Neuron (in vitro differentiated cells): ENCODE data around the gene DNMT3L.
"Not testable (repeated sequence)": the region's sequence is repeated elsewhere in the genome, so short reads cannot be mapped to it uniquely, and the experiment has no call there.

Source experiments
- H2AFZ ChIP-seq: one replicate; pipeline ENCODE4 v1.6.1; 2013; ENCODE audit warnings: low read depth, mild to moderate bottlenecking, inconsistent platforms, low read length, moderate library complexity
- H3K27me3 ChIP-seq: one replicate; pipeline ENCODE4 v1.6.1; 2013; ENCODE audit warnings: low read length; ENCODE audit not compliant: insufficient read depth
- H3K36me3 ChIP-seq: one replicate; pipeline ENCODE4 v1.6.1; 2013; ENCODE audit warnings: low read length; ENCODE audit not compliant: insufficient read depth
- H3K4me1 ChIP-seq: one replicate; pipeline ENCODE4 v1.6.1; 2013; ENCODE audit warnings: low read length; ENCODE audit not compliant: insufficient read depth
- H3K4me3 ChIP-seq: 2 replicates; pipeline ENCODE4 v1.5.1; 2013; ENCODE audit warnings: mild to moderate bottlenecking, low read length, moderate library complexity
- H3K9me3 ChIP-seq: one replicate; pipeline ENCODE4 v1.6.1; 2013; ENCODE audit warnings: low read length

Gene DNMT3L

DNA sequence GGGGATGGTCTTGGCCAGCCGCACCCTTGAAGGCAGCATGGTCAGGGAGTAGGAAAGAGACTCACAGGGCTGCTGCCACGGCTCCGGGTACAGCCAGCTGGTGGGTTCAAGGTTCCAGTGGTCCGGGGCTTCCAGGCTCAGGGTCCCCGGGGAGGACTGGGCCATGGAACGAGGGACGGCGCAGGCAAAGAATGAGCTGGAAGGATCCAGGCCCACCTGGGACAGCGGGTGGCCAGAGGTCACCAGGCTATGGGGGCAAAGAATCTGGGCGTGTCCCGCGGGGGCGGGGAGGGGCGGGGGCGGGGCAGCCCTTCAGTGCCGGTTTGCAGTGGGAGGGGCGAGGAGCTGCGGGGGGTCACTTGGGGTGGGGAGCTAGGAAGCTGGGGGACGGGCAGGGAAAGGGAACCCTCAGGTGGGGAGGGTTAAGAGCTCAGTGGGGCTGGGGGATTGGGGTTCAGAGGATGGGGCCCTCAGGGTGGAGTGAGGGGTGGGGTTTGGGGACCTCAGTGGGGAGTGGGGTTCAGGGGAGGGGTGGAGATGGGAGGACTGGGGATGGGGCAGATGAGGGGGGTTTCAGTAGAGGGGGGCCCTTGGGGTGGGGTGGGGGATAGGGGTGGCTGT lies at the start of gene DNMT3L:
TSS of gene DNMT3L (minus strand) at position 223 of the 621 bp plus-strand sequence. CDS start 638 bp downstream, outside the sequence.
- peaks cover 9% of the 10 kb centered on the region for H3K4me1 ChIP-seq
- no peaks in the 10 kb centered on the region for H3K9me3 ChIP-seq

DNA sequence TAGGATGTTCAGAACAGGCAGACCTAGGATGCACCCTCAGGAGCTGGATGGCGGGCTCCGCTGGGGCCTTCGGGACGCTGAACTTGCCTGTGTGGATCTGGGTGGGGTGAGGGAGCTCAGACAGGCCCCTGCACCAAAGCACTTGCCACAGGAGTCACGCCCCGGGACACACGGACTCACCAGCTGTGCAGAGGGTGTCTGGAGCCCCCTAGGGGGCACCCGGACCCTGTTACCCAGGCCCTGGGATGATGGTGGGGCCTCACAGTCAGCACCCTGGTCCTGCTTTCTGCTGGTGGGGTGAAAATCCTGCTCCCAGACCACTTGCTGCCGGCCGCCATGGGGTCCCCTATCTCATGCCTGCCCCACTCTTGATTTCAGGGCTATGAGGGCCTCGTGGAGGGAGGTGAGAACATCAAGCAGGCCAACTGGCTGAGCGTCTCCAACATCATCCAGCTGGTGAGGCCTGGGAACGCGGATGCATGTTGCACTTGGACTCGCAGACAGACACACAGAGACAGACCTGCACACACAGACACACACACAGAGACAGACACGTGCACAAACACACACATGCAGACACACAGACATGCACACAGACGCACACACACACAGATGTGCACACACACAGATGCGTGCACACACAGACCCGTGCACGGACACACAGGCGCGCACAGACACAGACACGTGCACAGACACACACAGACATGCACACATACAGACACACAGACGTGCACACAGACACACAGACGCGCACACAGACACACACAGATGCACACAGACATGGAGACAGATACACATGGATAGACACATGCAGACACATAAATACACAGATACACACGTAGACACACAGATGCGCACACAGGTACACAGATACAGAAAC lies 49.2 kb upstream of the DNMT3L start:
- H3K4me3 ChIP-seq: no peak overlapping the region
- no peaks in the 10 kb centered on the region for H3K27me3 ChIP-seq
- peaks cover 36% of the 10 kb centered on the region for H3K36me3 ChIP-seq
- no peak overlapping the region for H2AFZ ChIP-seq
- H3K4me1 ChIP-seq: peaks cover 24% of the 10 kb centered on the region
- no peaks in the 10 kb centered on the region for H3K9me3 ChIP-seq

More for the DNA sequence above, at the start of gene DNMT3L:
- Histone ChIP-seq H3K27me3 (peaks cover 20% of the 10 kb centered on the region), H2AFZ (no peak within 1 kb of the TSS), H3K36me3 (no peaks in the 10 kb centered on the region), H3K4me3 (no peak within 1 kb of the TSS)

DNA sequence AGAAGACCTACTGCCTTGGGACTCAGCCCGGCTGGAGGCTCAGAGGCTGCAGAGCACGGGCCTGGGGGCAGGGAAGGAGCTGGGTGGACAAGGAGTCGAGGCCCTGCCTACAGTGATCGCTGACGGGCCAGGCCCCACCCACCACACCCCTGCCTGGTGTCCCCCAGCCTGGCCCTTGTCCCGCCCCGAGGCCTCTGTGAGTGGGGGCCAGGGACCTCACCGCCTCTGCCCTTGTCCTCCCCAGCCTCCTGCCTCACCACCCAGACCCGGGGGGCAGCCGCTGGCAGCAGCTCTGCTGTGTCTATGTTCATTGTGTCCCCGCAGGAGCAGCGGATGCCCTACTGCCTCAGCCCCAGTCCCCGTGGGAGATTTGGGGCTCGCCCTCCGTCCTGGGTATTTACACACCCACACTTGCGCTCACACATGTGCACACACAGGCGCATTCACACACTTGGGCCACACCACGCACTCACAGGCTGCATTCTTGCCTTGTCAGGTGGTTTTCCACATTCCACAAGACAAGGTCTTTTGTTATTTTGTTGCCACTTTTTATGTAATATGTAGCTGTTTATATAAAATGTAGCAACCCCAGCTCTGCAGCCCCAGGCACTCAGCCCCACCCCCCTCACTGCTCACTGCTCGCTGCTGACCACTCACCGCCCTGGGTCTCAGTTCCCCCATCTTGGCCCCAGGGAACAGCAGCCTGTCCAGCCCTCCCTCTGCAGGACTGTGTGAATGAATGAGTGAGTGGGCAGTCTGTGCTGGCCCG lies 45.4 kb upstream of the DNMT3L start:
- no peaks in the 10 kb centered on the region for H3K27me3 ChIP-seq
- H3K9me3 ChIP-seq: no peaks in the 10 kb centered on the region
- H3K36me3 ChIP-seq: peaks cover 12% of the 10 kb centered on the region
- no peak overlapping the region for H3K4me3 ChIP-seq
- H2AFZ ChIP-seq: no peak overlapping the region
- peaks cover 42% of the 10 kb centered on the region for H3K4me1 ChIP-seq

DNA sequence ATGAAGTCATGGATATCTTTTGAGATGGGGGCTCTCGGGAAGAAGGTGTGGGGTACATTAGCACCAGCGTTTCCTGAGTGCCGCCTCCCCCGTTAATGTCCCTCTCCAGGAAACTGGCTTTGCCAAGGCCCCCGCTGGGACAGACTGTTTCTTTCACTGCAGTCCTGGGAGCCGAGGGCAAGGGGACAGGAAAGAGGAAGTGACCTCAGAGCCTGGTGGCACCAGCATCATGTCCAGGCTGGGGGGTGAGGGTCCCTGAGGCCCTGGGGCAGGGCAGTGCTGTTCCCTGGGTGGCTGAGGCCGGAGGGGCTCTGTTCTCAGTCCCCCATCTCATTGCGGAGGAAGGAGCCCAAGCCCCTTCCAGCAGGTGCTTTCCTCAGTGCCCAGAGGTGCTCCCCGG lies 44.0 kb upstream of the DNMT3L start:
- H3K36me3 ChIP-seq: no peaks in the 10 kb centered on the region
- peaks cover 50% of the 10 kb centered on the region for H3K4me1 ChIP-seq
- H3K4me3 ChIP-seq: no peak overlapping the region
- no peaks in the 10 kb centered on the region for H3K27me3 ChIP-seq
- H3K9me3 ChIP-seq: no peaks in the 10 kb centered on the region
- no peak overlapping the region for H2AFZ ChIP-seq

DNA sequence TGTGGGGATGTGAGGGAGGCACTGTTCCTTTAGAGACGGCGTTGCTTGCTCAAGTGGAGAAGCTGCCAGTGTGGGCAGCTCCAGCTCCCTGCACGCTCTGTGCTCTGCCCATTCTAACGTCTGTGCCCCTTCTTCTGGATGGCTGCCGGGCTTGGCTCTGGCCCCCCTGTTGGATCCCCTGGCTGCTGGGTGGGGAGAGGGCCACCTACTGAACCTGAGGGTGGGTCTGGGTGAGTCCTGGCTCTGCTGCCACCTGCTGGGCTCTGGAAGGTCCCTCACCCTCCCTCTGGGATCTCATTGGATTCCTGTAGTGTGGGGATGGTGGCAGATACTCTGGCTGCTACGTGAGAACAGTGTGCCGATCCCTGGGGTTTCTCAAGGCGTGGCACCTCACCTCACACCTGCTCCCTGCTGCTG lies 43.2 kb upstream of the DNMT3L start:
- Histone ChIP-seq H3K9me3 (no peaks in the 10 kb centered on the region), H3K4me1 (peaks cover 52% of the 10 kb centered on the region), H3K36me3 (no peaks in the 10 kb centered on the region), H3K4me3 (no peak overlapping the region), H3K27me3 (no peaks in the 10 kb centered on the region), H2AFZ (no peak overlapping the region)

DNA sequence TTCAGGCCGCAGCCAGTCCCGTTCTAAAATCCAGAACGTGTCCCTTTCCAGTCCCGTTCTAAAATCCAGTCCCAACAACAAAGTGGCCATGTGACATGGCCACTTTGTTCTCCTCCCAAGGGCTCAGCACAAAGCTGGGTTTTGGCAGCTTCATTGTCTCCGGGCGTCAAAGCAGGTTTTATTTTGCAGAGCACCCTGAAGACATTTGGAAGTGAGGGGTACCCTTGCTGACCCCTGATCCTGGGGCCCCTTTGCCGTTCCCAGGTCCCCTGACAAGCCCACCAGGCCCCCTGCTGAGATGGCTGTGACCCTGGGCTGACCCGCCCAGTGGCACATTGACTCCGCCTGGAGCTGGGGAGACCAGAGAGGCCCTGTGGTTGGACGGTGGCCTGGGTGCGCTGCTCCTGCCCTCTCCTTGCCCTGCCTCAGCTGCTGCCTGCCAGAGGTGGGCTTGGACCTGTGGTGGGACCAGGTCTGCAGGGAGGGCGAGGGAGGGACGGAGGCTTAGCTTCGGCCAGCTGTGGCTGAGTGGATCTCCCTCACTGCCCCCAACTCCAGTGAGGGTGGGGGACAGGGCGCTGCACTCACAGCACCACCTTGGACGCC lies 42.4 kb upstream of the DNMT3L start:
- H3K4me1 ChIP-seq: peaks cover 52% of the 10 kb centered on the region
- no peaks in the 10 kb centered on the region for H3K9me3 ChIP-seq
- no peaks in the 10 kb centered on the region for H3K36me3 ChIP-seq
- H2AFZ ChIP-seq: no peak overlapping the region
- H3K27me3 ChIP-seq: no peaks in the 10 kb centered on the region
- H3K4me3 ChIP-seq: no peak overlapping the region

DNA sequence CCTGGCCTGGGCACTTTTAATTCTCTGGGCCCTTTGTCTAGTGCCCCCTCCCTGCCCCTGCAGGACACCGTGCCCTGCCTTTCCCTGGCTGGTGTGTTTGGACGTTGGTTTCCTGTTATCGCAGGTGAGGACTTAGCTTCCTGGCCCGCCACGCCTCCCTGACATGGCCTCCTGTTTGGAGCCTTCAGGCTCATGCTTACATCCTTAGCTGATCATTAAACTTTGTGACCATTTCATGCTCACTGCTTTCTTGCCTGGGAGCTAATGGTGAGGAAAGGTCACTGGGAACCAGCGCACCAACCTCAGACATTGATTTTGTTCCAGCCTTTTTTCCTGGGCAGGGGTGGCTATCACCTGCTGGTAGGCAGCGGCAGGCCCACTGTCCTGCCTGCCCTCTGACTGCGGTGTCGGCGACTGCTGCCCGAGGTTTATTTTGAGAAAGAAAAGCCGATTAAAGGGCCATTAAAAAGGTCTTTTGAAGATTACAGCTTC lies 41.8 kb upstream of the DNMT3L start:
- Histone ChIP-seq H3K4me1 (peaks cover 48% of the 10 kb centered on the region), H3K4me3 (no peak overlapping the region), H3K36me3 (no peaks in the 10 kb centered on the region), H2AFZ (no peak overlapping the region), H3K9me3 (no peaks in the 10 kb centered on the region), H3K27me3 (no peaks in the 10 kb centered on the region)

DNA sequence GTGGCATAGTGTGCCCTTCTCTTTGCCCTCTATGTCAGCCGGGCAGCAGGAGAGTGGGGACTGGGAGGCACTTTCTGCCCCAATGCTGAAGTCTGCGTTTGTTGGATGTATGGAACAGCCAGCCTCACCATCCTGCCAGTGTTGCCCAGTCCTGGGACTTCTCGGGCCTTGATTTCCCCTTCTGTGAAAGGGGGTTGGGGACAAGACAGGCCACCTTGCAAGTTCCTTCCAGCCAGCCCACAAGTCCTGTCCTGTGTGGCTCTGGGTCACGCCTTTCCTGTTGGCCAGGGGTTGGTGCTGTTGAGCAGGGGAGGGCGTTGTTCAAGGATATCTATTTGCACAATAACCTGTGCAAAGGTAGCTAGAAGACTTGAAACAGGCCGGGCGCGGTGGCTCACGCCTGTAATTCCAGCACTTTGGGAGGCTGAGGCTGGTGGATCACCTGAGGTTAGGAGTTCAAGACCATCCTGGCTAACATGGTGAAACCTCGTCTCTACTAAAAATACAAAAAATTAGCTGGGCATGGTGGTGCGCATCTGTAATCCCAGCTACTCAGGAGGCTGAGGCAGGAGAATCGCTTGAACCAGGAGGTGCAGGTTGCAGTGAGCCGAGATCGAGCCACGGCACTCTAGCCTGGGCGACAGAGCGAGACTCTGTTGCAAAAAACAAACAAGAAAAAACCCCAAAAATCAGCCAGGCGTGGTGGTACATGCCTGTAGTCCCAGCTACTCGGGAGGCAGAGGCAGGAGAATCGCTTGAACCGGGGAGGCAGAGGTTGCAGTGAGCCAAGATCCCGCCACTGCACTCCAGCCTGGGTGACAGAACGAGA lies 41.1 kb upstream of the DNMT3L start:
- peaks cover 46% of the 10 kb centered on the region for H3K4me1 ChIP-seq
- H3K27me3 ChIP-seq, H3K9me3 ChIP-seq, H3K36me3 ChIP-seq, H3K4me3 ChIP-seq, H2AFZ ChIP-seq: not testable (repeated sequence)

DNA sequence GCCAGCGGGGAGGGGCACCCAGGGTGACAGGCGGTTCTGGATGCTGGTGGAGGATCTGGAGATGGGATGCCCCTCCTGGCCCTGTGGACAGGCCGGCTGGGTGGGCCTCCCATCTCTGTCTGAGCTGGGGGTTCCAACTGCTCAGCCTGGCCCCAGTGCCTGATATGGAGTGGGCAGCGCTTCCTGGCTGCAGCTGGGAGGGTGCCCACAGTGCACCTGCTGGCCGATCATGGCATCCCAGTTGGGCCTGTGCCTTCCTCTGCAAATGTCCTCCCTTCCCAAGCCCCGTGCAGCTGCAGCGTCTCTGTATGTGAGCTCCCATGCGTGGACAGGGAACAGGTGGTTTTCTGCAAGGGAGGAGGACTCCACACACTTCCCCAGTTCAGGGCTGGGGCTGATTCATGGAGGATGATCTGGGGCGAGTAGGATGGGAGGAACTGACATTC lies 40.3 kb upstream of the DNMT3L start:
- Histone ChIP-seq H3K4me3 (no peak overlapping the region), H2AFZ (no peak overlapping the region), H3K36me3 (no peaks in the 10 kb centered on the region), H3K9me3 (no peaks in the 10 kb centered on the region), H3K27me3 (no peaks in the 10 kb centered on the region), H3K4me1 (peaks cover 39% of the 10 kb centered on the region)

DNA sequence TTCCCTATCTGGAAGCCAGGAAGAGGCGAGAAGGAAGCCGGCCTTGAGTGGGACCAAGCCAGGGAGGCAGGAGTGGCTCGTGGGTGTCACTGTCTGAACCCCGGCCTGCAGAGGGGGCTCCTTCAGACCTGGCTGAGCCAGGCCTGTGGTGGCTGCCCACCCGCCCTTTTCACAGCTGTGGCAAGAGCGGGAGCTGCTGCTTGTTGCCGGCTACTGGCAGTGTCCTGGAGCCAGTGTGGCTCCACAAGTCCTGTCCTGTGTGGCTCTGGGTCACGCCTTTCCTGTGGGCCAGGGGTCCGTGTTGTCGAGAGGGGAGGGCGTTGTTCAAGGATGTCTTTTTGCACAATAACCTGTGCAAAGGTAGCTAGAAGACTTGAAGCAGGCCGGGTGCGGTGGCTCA lies 39.4 kb upstream of the DNMT3L start:
- peaks cover 34% of the 10 kb centered on the region for H3K4me1 ChIP-seq
- H2AFZ ChIP-seq: no peak overlapping the region
- peak overlapping the region; percentile 63 for H3K4me3 ChIP-seq
- H3K9me3 ChIP-seq: no peaks in the 10 kb centered on the region
- no peaks in the 10 kb centered on the region for H3K36me3 ChIP-seq
- H3K27me3 ChIP-seq: no peaks in the 10 kb centered on the region

DNA sequence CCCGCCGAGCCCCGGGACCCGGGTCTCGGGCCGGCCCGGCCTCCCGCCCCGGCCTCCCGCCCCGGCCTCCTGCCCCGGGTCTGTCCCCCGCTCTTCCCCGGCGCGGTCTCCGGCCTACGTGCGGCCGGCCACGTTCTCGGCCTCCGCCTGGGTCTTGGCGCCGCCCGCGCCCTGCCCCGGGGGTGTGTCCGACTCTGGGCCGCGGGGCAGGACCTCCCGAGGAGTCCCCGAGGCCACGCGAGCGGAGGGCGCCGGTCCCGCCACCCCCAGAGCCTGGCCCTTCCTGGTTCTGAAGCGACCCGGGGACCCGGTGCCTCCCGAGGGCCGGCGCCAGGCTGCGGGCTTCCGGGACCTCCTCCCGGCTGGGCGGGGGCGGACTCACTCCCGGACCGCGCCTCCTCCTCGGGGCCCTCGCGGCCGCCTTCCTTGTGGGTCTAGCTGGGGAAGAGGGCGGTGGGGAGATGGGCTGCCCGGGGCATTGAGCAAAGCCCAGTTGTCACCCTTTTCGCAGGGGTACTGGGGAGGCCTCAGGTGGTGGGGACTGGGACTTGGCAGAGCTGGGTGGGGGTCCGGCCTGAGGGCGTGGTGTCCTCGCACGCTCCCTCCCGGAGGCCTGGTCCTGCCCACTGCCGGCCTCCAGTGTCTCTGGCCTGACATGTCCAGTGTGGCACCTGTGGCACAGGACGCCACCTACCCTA lies 38.7 kb upstream of the DNMT3L start:
- Histone ChIP-seq H2AFZ (no peak overlapping the region), H3K27me3 (no peaks in the 10 kb centered on the region)

More for the DNA sequence above, 38.7 kb upstream of the DNMT3L start:
- Histone ChIP-seq H3K4me3 (peak overlapping the region; percentile 63), H3K4me1 (peaks cover 40% of the 10 kb centered on the region), H3K36me3 (no peaks in the 10 kb centered on the region), H3K9me3 (no peaks in the 10 kb centered on the region)
